Mucosa of rectum (tissue), 2 donors: Measurements from ENCODE around the gene RAD54L2.

Source experiments
- H3K27ac ChIP-seq, 2 donors: one replicate each; pipeline ENCODE4 v1.7.0; 2013; ENCODE audit warnings: inconsistent platforms in 2 of 2, low read depth in 2 of 2, low read length in 2 of 2
- H3K27me3 ChIP-seq, 2 donors: one replicate each; pipeline ENCODE4 v1.7.0; 2013; ENCODE audit warnings: low read length in 2 of 2; ENCODE audit not compliant: control insufficient read depth in 2 of 2, insufficient read depth in 2 of 2
- H3K36me3 ChIP-seq, 2 donors: one replicate each; pipeline ENCODE4 v1.7.0; 2013; ENCODE audit warnings: low read length in 2 of 2; ENCODE audit not compliant: control insufficient read depth in 2 of 2, insufficient read depth in 2 of 2
- H3K4me1 ChIP-seq, 2 donors: one replicate each; pipeline ENCODE4 v1.7.0; 2013; ENCODE audit warnings: low read length in 2 of 2, mild to moderate bottlenecking in 1 of 2; ENCODE audit not compliant: control insufficient read depth in 2 of 2, insufficient read depth in 2 of 2
- H3K4me3 ChIP-seq, 2 donors: one replicate each; pipeline ENCODE4 v1.7.0; 2013; ENCODE audit warnings: low read length in 2 of 2
- H3K9ac ChIP-seq, 2 donors: one replicate each; pipeline ENCODE4 v1.7.0; 2013; ENCODE audit warnings: low read length in 2 of 2, low read depth in 1 of 2, mild to moderate bottlenecking in 1 of 2
- H3K9me3 ChIP-seq, 2 donors: one replicate each; pipeline ENCODE4 v1.7.0; 2013; ENCODE audit warnings: low read length in 2 of 2; ENCODE audit not compliant: control insufficient read depth in 2 of 2
- donor health status: healthy.
- donor health status: Normal muscosa, but diverticular disease.

RAD54L2 gene

GRCh38 chr3:51568036-51568435 lies 29.5 kb downstream of the RAD54L2 start:
- Histone ChIP-seq H3K27ac (no peak overlapping the region), H3K9ac (no peak overlapping the region), H3K36me3 (no peaks in the 10 kb centered on the region), H3K4me1 (no peaks in the 10 kb centered on the region), H3K4me3 (no peak overlapping the region), H3K9me3 (no peaks in the 10 kb centered on the region), H3K27me3 (no peaks in the 10 kb centered on the region)

GRCh38 chr3:51568996-51569395 lies 30.5 kb downstream of the RAD54L2 start:
- H3K4me3 ChIP-seq, result no peak overlapping the region
- no peaks in the 10 kb centered on the region for H3K36me3 ChIP-seq
- no peak overlapping the region for H3K9ac ChIP-seq
- H3K27me3 ChIP-seq, result no peaks in the 10 kb centered on the region
- no peaks in the 10 kb centered on the region for H3K4me1 ChIP-seq
- no peaks in the 10 kb centered on the region for H3K9me3 ChIP-seq
- H3K27ac ChIP-seq, result no peak overlapping the region

GRCh38 chr3:51578238-51578637 lies 39.7 kb downstream of the RAD54L2 start:
- Histone ChIP-seq H3K36me3 (peaks cover 0 to 13% of the 10 kb centered on the region in 2 donors), H3K27me3 (no peaks in the 10 kb centered on the region), H3K27ac (no peak overlapping the region), H3K4me1 (no peaks in the 10 kb centered on the region), H3K4me3 (no peak overlapping the region), H3K9ac (no peak overlapping the region), H3K9me3 (no peaks in the 10 kb centered on the region)

- Histone ChIP-seq H3K36me3 (peaks cover 0 to 13% of the 10 kb centered on the region in 2 donors), H3K9me3 (no peaks in the 10 kb centered on the region), H3K4me3 (no peak overlapping the region), H3K27me3 (no peaks in the 10 kb centered on the region), H3K27ac (no peak overlapping the region), H3K9ac (no peak overlapping the region), H3K4me1 (no peaks in the 10 kb centered on the region)
These were observed 41.9 kb downstream of the RAD54L2 start for GRCh38 chr3:51580418-51580817.

- Histone ChIP-seq H3K4me1 (no peaks in the 10 kb centered on the region), H3K27me3 (no peaks in the 10 kb centered on the region), H3K27ac (no peak overlapping the region), H3K9me3 (no peaks in the 10 kb centered on the region), H3K36me3 (peaks cover 0 to 13% of the 10 kb centered on the region in 2 donors), H3K4me3 (no peak overlapping the region), H3K9ac (no peak overlapping the region)
These were observed 43.0 kb downstream of the RAD54L2 start for GRCh38 chr3:51581524-51581923.

- Histone ChIP-seq H3K36me3 (peaks cover 3 to 4% of the 10 kb centered on the region in 2 donors), H3K4me3 (no peak overlapping the region), H3K9me3 (no peaks in the 10 kb centered on the region), H3K27ac (no peak overlapping the region), H3K9ac (no peak overlapping the region), H3K4me1 (no peaks in the 10 kb centered on the region), H3K27me3 (no peaks in the 10 kb centered on the region)
These were observed 46.7 kb downstream of the RAD54L2 start for GRCh38 chr3:51585197-51585596.

- Histone ChIP-seq H3K4me3 (no peak overlapping the region), H3K27ac (no peak overlapping the region), H3K9me3 (no peaks in the 10 kb centered on the region), H3K9ac (no peak overlapping the region), H3K27me3 (no peaks in the 10 kb centered on the region), H3K36me3 (peaks cover 6 to 9% of the 10 kb centered on the region in 2 donors), H3K4me1 (no peaks in the 10 kb centered on the region)
These were observed 47.4 kb downstream of the RAD54L2 start for GRCh38 chr3:51585871-51586270.
